Caco-2 (cell line): ENCODE results near the gene SEC11A. TPM values are rescaled to one million over a fixed set of nuclear protein-coding genes. Genes with fewer than 3 reads are reported as not detected.

Experiments
- BruUV-seq: library from RNA; stranded (reverse); fragments of 400-500 nt; replicated peaks from 2 replicates; lab custom pipeline; 2021; lab: Mats Ljungman, UMichigan
- CTCF ChIA-PET: fragments of 300-600 bp; sonication (Branson Sonifier 250); formaldehyde crosslinking; loops from one replicate; lab custom pipeline; 2022; ENCODE audit warnings: antibody characterized with exemption; lab: Charles Lee
- POLR2A ChIA-PET: fragments of 300-600 bp; sonication (Branson Sonifier 250); formaldehyde crosslinking; loops from one replicate; lab custom pipeline; 2022; ENCODE audit warnings: antibody characterized with exemption; lab: Charles Lee
- DNase-seq, 2 experiments: peaks; one replicate each; pipeline versions ENCODE4 v3.0.0 to v3.0.0-alpha.2; 2020 to 2022
- H3K27me3 ChIP-seq: replicated peaks from 2 replicates; pipeline ENCODE4 v1.6.0; 2011; ENCODE audit warnings: low read length; ENCODE audit not compliant: control insufficient read depth, insufficient read depth
- H3K36me3 ChIP-seq: 2 replicates; pipeline ENCODE4 v1.5.1; 2011; ENCODE audit warnings: low read length; ENCODE audit not compliant: control insufficient read depth, insufficient read depth
- H3K4me1 ChIP-seq: fragments of 250-450 bp; sonication (Bioruptor Pico); 2 replicates; pipeline ENCODE4 v1.5.1; 2020; ENCODE audit warnings: mild to moderate bottlenecking
- H3K4me3 ChIP-seq: 2 replicates; pipeline ENCODE4 v1.5.1; 2011; ENCODE audit warnings: low read depth, mild to moderate bottlenecking, control low read depth, low read length
- H3K9me3 ChIP-seq: fragments of 250-450 bp; sonication (Bioruptor Pico); 2 replicates; pipeline ENCODE4 v1.5.1; 2020; ENCODE audit warnings: mild to moderate bottlenecking, moderate library complexity
- H3K27ac Mint-ChIP-seq: one replicate; pipeline ENCODE4 v1.8.0; 2022; ENCODE audit warnings: mixed read lengths; ENCODE audit not compliant: unreplicated experiment
- H3K27me3 Mint-ChIP-seq: one replicate; pipeline ENCODE4 v1.8.0; 2022; ENCODE audit warnings: mixed read lengths; ENCODE audit not compliant: insufficient read depth, unreplicated experiment
- H3K36me3 Mint-ChIP-seq: one replicate; pipeline ENCODE4 v1.8.0; 2022; ENCODE audit warnings: mild to moderate bottlenecking, mixed read lengths; ENCODE audit not compliant: insufficient read depth, unreplicated experiment
- H3K4me1 Mint-ChIP-seq: one replicate; pipeline ENCODE4 v1.8.0; 2022; ENCODE audit warnings: low read depth, mixed read lengths; ENCODE audit not compliant: unreplicated experiment
- H3K4me3 Mint-ChIP-seq: one replicate; pipeline ENCODE4 v1.8.0; 2022; ENCODE audit warnings: mild to moderate bottlenecking, moderate library complexity, mixed read lengths; ENCODE audit not compliant: unreplicated experiment
- H3K9me3 Mint-ChIP-seq: one replicate; pipeline ENCODE4 v1.8.0; 2022; ENCODE audit warnings: mixed read lengths; ENCODE audit not compliant: unreplicated experiment
- intact Hi-C: fragments of 100-400 bp; cut with micrococcal nuclease; formaldehyde crosslinking; loops from one replicate; pipeline ENCODE4 v1.10.0; 2022; ENCODE audit not compliant: unreplicated experiment
- total RNA-seq: library from RNA; stranded (reverse); gene quantifications from 2 replicates; pipeline ENCODE4 v1.2.3, GENCODE V29; 2022
- TF ChIP-seq, protein P1 (sequence below), 2 experiments: fragments of 200-600 bp in 1 of 2; IDR thresholded peaks; 1 replicate in 1 of 2; 2 replicates in 1 of 2; pipeline versions ENCODE4 v1.5.1 to v1.8.0; 2011 to 2022; ENCODE audit warnings: antibody characterized with exemption in 1 of 2, control low read depth in 1 of 2, inconsistent platforms in 1 of 2, low read depth in 1 of 2, low read length in 1 of 2, mild to moderate bottlenecking in 1 of 2, moderate library complexity in 1 of 2; ENCODE audit not compliant: insufficient read depth in 1 of 2, severe bottlenecking in 1 of 2, unreplicated experiment in 1 of 2

Gene SEC11A
- total RNA-seq, 1 experiment from 2014 or later: 211 TPM

DNA sequence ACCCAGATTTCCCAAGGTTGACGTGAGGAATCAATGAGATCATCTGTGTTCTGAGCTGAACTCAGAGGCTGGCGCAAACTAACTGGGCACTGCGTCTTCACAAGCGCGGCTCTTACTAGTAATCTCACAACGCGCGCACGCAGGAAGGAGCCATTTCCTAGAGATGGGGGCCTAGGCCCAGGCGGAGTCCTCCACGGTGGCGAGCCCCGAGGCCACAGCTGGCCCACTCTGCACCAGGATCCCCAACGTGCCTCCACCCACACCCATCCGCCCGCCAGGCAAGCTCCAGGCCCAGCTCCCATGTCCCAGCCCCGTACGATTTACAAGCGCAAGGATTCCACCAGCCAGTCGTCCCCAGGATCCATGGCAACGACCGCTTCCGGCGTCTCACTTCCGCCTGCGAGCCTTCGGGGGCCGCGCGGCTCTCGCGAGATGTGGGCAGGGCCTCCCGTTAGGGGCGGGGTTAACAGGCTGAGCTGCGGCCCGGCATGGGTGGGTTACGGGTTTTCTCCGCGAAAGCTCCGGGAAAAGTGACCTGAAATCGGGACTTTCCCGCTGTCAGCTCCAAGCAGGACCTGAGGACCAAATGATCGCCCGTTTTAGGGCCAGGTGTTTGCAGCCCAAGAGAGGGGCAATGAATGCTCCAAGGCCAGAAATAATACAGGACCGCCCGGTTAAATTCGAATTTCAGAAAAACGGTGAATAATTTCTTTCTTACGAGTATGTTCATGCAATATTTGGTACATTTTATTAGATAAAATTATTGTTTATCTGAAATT, 61.8 kb downstream of the SEC11A start, which contains the start of gene WDR73:
TSS of gene WDR73 (minus strand) at position 374 of the 779 bp plus-strand sequence. CDS start at position 365, 9 bp downstream.
- Mint-ChIP-seq H3K27ac (peak within 1 kb of the TSS; percentile 98), H3K27me3 (no peaks in the 10 kb centered on the region), H3K4me3 (peak within 1 kb of the TSS; percentile 97), H3K9me3 (no peaks in the 10 kb centered on the region), H3K4me1 (peaks cover 21% of the 10 kb centered on the region), H3K36me3 (peaks cover 26% of the 10 kb centered on the region)
- H3K36me3 ChIP-seq: peaks cover 2% of the 10 kb centered on the region
- intact Hi-C loops: loop anchor here (1.0 to 10.0 kb wide), 5 partner anchors 23 to 274 kb away; partner anchors contain the start of genes ALPK3 and SEC11A
- H3K27me3 ChIP-seq: no peaks in the 10 kb centered on the region
- H3K4me3 ChIP-seq: peak within 1 kb of the TSS; percentile 62
- DNase-seq: peak; percentile 93 to 95
- ChIA-PET POLR2A (interaction anchor here (0.5 to 1.2 kb wide), 4 partner anchors 16 to 113 kb away, joined by 3 to 10 read pairs (median 4); no protein-coding TSS in a partner anchor), CTCF (interaction anchor here (0.9 to 2.0 kb wide), 6 partner anchors 10 to 83 kb away, joined by 3 to 7 read pairs (median 4); no protein-coding TSS in a partner anchor)
- peaks cover 9% of the 10 kb centered on the region; the same call in 1 of the 2 replicates for H3K4me1 ChIP-seq
- BruUV-seq: TSS peak; percentile 72
- H3K9me3 ChIP-seq: no peaks in the 10 kb centered on the region
- TF ChIP-seq, protein P1, sequence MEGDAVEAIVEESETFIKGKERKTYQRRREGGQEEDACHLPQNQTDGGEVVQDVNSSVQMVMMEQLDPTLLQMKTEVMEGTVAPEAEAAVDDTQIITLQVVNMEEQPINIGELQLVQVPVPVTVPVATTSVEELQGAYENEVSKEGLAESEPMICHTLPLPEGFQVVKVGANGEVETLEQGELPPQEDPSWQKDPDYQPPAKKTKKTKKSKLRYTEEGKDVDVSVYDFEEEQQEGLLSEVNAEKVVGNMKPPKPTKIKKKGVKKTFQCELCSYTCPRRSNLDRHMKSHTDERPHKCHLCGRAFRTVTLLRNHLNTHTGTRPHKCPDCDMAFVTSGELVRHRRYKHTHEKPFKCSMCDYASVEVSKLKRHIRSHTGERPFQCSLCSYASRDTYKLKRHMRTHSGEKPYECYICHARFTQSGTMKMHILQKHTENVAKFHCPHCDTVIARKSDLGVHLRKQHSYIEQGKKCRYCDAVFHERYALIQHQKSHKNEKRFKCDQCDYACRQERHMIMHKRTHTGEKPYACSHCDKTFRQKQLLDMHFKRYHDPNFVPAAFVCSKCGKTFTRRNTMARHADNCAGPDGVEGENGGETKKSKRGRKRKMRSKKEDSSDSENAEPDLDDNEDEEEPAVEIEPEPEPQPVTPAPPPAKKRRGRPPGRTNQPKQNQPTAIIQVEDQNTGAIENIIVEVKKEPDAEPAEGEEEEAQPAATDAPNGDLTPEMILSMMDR (IDR thresholded peaks at IDR 0.05; ENCODE audit: insufficient read depth in 1 of 2, low read depth in 1 of 2, low read length in 1 of 2, severe bottlenecking in 1 of 2, unreplicated experiment in 1 of 2): no peak

DNA sequence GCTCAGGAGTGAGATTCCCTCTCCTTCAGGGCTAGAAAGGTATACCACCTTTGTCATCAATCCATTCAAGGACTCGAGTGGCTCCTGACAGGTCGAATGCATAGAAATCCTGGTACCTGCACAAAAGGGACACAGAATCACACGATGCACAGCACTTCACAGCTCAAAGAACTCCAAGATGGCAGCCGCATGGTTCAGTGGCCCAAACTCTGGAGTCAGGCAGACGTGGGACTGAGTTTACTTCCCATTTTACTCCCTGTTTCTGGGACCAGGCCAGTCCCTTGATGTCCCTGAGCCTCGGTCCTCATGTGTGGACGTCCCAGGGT, 62.4 kb downstream of the SEC11A start:
- Histone ChIP-seq H3K27me3 (no peaks in the 10 kb centered on the region), H3K4me1 (peaks cover 4% of the 10 kb centered on the region; the same call in 1 of the 2 replicates), H3K9me3 (no peaks in the 10 kb centered on the region), H3K36me3 (peaks cover 3% of the 10 kb centered on the region), H3K4me3 (peak overlapping the region; percentile 62)
- Mint-ChIP-seq H3K27ac (peak overlapping the region; percentile 98), H3K36me3 (peaks cover 30% of the 10 kb centered on the region), H3K27me3 (no peaks in the 10 kb centered on the region), H3K9me3 (no peaks in the 10 kb centered on the region), H3K4me3 (peak overlapping the region; percentile 97), H3K4me1 (peaks cover 21% of the 10 kb centered on the region)
- TF ChIP-seq, protein P1 (IDR thresholded peaks at IDR 0.05; ENCODE audit: insufficient read depth in 1 of 2, low read depth in 1 of 2, low read length in 1 of 2, severe bottlenecking in 1 of 2, unreplicated experiment in 1 of 2): no peak
- intact Hi-C loops: loop anchor here (5.0 to 10.0 kb wide), 2 partner anchors 61 to 164 kb away; partner anchors contain the start of genes ALPK3 and SEC11A
- BruUV-seq: no TSS peak
- CTCF ChIA-PET: interaction anchor here (1.0 to 1.4 kb wide), 3 partner anchors 15 to 66 kb away, joined by 3 to 7 read pairs (median 4); no protein-coding TSS in a partner anchor
- no peak for DNase-seq
- POLR2A ChIA-PET: interaction anchor here (1.0 to 1.2 kb wide), 2 partner anchors 63 to 82 kb away, joined by 3 to 10 read pairs; no protein-coding TSS in a partner anchor

DNA sequence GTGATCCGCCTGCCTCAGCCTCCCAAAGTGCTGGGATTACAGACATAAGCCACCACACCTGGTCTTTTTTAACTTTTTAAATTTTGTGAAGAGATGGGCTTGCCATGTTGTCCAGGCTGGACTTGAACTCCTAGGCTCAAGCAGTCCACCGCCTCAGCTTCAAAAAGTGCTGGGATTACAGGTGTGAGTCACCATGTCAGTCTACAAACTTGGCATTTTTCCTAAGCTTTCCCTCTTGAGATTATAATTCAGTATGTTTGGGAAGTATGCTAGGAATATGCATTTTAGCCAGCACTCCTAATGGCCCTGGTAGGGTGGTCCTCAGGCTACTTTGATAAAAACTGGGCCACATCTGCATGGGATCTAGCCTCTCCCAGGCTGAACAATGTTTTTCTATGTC, 66.2 kb downstream of the SEC11A start:
- Mint-ChIP-seq H3K27ac (no peak overlapping the region), H3K4me3 (no peak overlapping the region), H3K27me3 (no peaks in the 10 kb centered on the region), H3K36me3 (peaks cover 62% of the 10 kb centered on the region), H3K9me3 (no peaks in the 10 kb centered on the region), H3K4me1 (peaks cover 16% of the 10 kb centered on the region)
- TF ChIP-seq, protein P1 (IDR thresholded peaks at IDR 0.05; ENCODE audit: insufficient read depth in 1 of 2, low read depth in 1 of 2, low read length in 1 of 2, severe bottlenecking in 1 of 2, unreplicated experiment in 1 of 2): no peak
- no peak overlapping the region for H3K4me3 ChIP-seq
- ChIA-PET POLR2A (no interaction called here), CTCF (no interaction called here)
- no peaks in the 10 kb centered on the region for H3K27me3 ChIP-seq
- intact Hi-C loops: loop anchor here (5.0 to 10.0 kb wide), 2 partner anchors 65 to 168 kb away; partner anchors contain the start of genes ALPK3 and SEC11A
- H3K9me3 ChIP-seq: no peaks in the 10 kb centered on the region
- BruUV-seq: no TSS peak
- H3K36me3 ChIP-seq: peaks cover 3% of the 10 kb centered on the region
- DNase-seq: no peak
- 0 out of 2 replicates have a peak, but pooled peaks cover 4% of the 10 kb centered on the region for H3K4me1 ChIP-seq
